RWPE2 (cell line): ENCODE results near the gene CEP89.

Experiments
- ATAC-seq: fragments of 200-7000 bp; cut with Tn5 transposase; 3 replicates; pipeline ENCODE4 v1.9.1; 2021; ENCODE audit warnings: low read depth
- DNase-seq: peaks from one replicate; pipeline ENCODE4 v3.0.0-alpha.2; 2020; ENCODE audit warnings: low spot score
- H3K27ac ChIP-seq: fragments of 450-650 bp; 2 replicates; pipeline ENCODE4 v1.5.1; 2017; ENCODE audit warnings: mild to moderate bottlenecking; ENCODE audit not compliant: poor library complexity, severe bottlenecking
- H3K27me3 ChIP-seq: fragments of 250-450 bp; sonication (Bioruptor Pico); 2 replicates; pipeline ENCODE4 v1.5.1; 2021; ENCODE audit warnings: mild to moderate bottlenecking, moderate library complexity; ENCODE audit not compliant: insufficient read depth, poor library complexity, severe bottlenecking
- H3K36me3 ChIP-seq: fragments of 250-450 bp; sonication (Bioruptor Pico); 2 replicates; pipeline ENCODE4 v1.5.1; 2020; ENCODE audit warnings: low read depth, mild to moderate bottlenecking, moderate library complexity
- H3K4me1 ChIP-seq: fragments of 250-450 bp; sonication (Bioruptor Pico); 2 replicates; pipeline ENCODE4 v1.5.1; 2021; ENCODE audit warnings: mild to moderate bottlenecking, moderate library complexity; ENCODE audit not compliant: insufficient read depth, poor library complexity, severe bottlenecking
- H3K4me3 ChIP-seq: fragments of 250-450 bp; sonication (Bioruptor Pico); 2 replicates; pipeline ENCODE4 v1.5.1; 2021; ENCODE audit warnings: mild to moderate bottlenecking, moderate library complexity; ENCODE audit not compliant: severe bottlenecking
- H3K9me3 ChIP-seq: fragments of 250-450 bp; sonication (Bioruptor Pico); 2 replicates; pipeline ENCODE4 v1.5.1; 2021; ENCODE audit warnings: mild to moderate bottlenecking, moderate library complexity; ENCODE audit not compliant: severe bottlenecking
- CTCF ChIP-seq: fragments of 450-650 bp; IDR thresholded peaks from one replicate; pipeline ENCODE4 v1.5.1; 2017; ENCODE audit warnings: mild to moderate bottlenecking, moderate library complexity; ENCODE audit not compliant: poor library complexity, severe bottlenecking

The CEP89 gene

GRCh38 chr19:32866564-32867265 is 105.0 kb downstream of the CEP89 start:
- H3K36me3 ChIP-seq = no peaks in the 10 kb centered on the region
- no peaks in the 10 kb centered on the region for H3K9me3 ChIP-seq
- DNase-seq (no peak), ATAC-seq (no peak; the same call in 2 of the 3 replicates)
- H3K4me3 ChIP-seq = no peak overlapping the region
- H3K4me1 ChIP-seq = no peaks in the 10 kb centered on the region
- TF ChIP-seq CTCF = no peak
- H3K27ac ChIP-seq = no peak overlapping the region
- no peaks in the 10 kb centered on the region for H3K27me3 ChIP-seq

- DNase-seq = no peak
- no peaks in the 10 kb centered on the region for H3K36me3 ChIP-seq
- H3K4me3 ChIP-seq = no peak overlapping the region
- ATAC-seq = no peak
- no peak for TF ChIP-seq CTCF
- no peaks in the 10 kb centered on the region for H3K27me3 ChIP-seq
- H3K9me3 ChIP-seq = no peaks in the 10 kb centered on the region
- H3K27ac ChIP-seq = no peak overlapping the region
- no peaks in the 10 kb centered on the region for H3K4me1 ChIP-seq
Observed at GRCh38 chr19:32866061-32866460, 105.7 kb downstream of the CEP89 start.

- no peak for TF ChIP-seq CTCF
- ATAC-seq = no peak
- H3K36me3 ChIP-seq = no peaks in the 10 kb centered on the region
- no peaks in the 10 kb centered on the region for H3K27me3 ChIP-seq
- no peak for DNase-seq
- no peaks in the 10 kb centered on the region for H3K4me1 ChIP-seq
- no peaks in the 10 kb centered on the region for H3K9me3 ChIP-seq
- H3K4me3 ChIP-seq = no peak overlapping the region
- H3K27ac ChIP-seq = no peak overlapping the region
Observed at GRCh38 chr19:32865326-32865725, 106.4 kb downstream of the CEP89 start.

- no peak overlapping the region for H3K4me3 ChIP-seq
- DNase-seq = no peak
- H3K4me1 ChIP-seq = no peaks in the 10 kb centered on the region
- no peak overlapping the region for H3K27ac ChIP-seq
- H3K9me3 ChIP-seq = no peaks in the 10 kb centered on the region
- no peak for TF ChIP-seq CTCF
- no peaks in the 10 kb centered on the region for H3K27me3 ChIP-seq
- no peak for ATAC-seq
- no peaks in the 10 kb centered on the region for H3K36me3 ChIP-seq
Observed at GRCh38 chr19:32864318-32865007, 107.3 kb downstream of the CEP89 start.

GRCh38 chr19:32863841-32864240 is 107.9 kb downstream of the CEP89 start:
- no peak for TF ChIP-seq CTCF
- Histone ChIP-seq H3K9me3 (no peaks in the 10 kb centered on the region), H3K27ac (no peak overlapping the region), H3K36me3 (no peaks in the 10 kb centered on the region), H3K27me3 (no peaks in the 10 kb centered on the region), H3K4me3 (no peak overlapping the region), H3K4me1 (no peaks in the 10 kb centered on the region)
- DNase-seq (no peak), ATAC-seq (no peak)
